Motor neuron (in vitro differentiated cells): Measurements from ENCODE around the gene CCM2. TPM values are rescaled to one million over a fixed set of nuclear protein-coding genes. Genes with fewer than 3 reads are reported as not detected.
A peak's percentile ranks its signal among the peaks of the same experiment; 100 is the strongest.

Experiments used
- ATAC-seq, 8 experiments: fragments of 200-7000 bp; cut with Tn5 transposase; replicated peaks in 6 of 8; 2 replicates each; pipeline ENCODE4 v1.8.0; 2021; ENCODE audit warnings: mild to moderate bottlenecking in 8 of 8, moderate library complexity in 8 of 8
- H3K27ac ChIP-seq, 2 donors: fragments of 250-450 bp; sonication (Bioruptor Pico); 2 replicates each; pipeline ENCODE4 v1.9.0; 2021; ENCODE audit warnings: antibody characterized with exemption in 2 of 2, mild to moderate bottlenecking in 2 of 2, moderate library complexity in 1 of 2
- H3K4me1 ChIP-seq, 2 donors: fragments of 250-450 bp; sonication (Bioruptor Pico); replicated peaks in 1 of 2; 2 replicates each; pipeline ENCODE4 v1.6.1; 2021; ENCODE audit warnings: antibody characterized with exemption in 2 of 2, mild to moderate bottlenecking in 2 of 2, moderate library complexity in 1 of 2
- H3K4me3 ChIP-seq, 5 donors: fragments of 250-450 bp; sonication (Bioruptor Pico); 2 replicates each; pipeline ENCODE4 v1.9.0; 2021; ENCODE audit warnings: antibody characterized with exemption in 5 of 5, mild to moderate bottlenecking in 5 of 5, moderate library complexity in 4 of 5
- WGBS, 10 experiments: fragments of 450-650 bp; shearing (Covaris generic); methylation state at CpG; one replicate each; pipeline ENCODE4 v1.0.0; 2022; 5-methylcytosine and 5-hydroxymethylcytosine counted together
- in situ Hi-C, 9 experiments: fragments of 400-800 bp; cut with MboI; loops; one replicate each; pipeline ENCODE4 v1.15.0; 2021; ENCODE audit warnings: low sequenced_read_pairs in 9 of 9, low pct_unique_long_range_greater_than_20kb in 2 of 9; ENCODE audit not compliant: unreplicated experiment in 9 of 9
- total RNA-seq, 8 experiments: library from RNA; unstranded; fragments of 300-600 nt; gene quantifications; 2 replicates each; pipeline versions ENCODE4 v1.2.3 to v1.2.4, GENCODE V29; 2022

Gene CCM2
- total RNA-seq, 8 experiments from 2014 or later: 20.7 to 40.2 (median 27.3) TPM

DNA sequence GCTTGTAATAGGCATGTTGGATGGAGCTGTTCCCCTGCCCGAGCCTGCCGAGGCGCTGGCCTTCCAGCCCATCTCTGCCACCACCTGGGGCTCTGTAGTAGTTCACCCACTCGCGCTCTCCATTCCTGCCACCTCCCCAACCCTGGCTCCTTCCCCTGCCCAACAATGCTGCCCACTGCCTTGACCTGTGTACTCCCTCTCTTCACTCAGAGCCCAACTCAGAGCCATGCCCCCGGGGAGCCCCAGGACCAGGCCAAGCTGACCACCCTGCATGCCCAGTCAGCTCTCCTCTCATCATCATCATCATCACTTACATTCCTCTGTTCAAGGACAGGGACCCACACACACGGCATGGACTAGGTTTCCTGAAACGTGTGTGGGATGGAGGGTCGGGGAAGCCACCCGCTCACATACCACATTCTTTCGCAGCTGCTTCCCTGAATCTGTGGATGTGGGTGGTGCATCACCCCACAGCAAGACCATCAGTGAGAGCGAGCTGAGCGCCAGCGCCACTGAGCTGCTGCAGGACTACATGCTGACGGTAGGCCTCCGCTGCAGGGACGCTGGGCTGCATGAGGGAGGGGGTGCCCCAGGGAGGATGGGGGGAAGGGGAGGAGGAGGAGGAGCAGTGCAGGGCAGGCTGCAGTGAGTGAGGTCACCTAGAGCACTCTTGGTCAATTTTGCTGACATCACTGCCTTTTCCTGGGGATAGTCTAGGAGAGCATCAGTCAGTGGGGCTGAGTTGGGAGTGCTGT, 73.2 kb downstream of the CCM2 start:
- ATAC-seq: peak in 7 of 8 experiments; percentile 19 to 94 (median 93)
- Histone ChIP-seq H3K4me1 (peaks cover 13 to 16% of the 10 kb centered on the region in 2 donors), H3K27ac (peak overlapping the region; percentile 86 to 87), H3K4me3 (no peak overlapping the region)
- 38 to 87% (median 63%) methylated on average over 1 to 5 of the region's 17 CpGs; no CpG with 5 or more reads in 4 of the 10 experiments for WGBS, 10 experiments
- in situ Hi-C loops: no loop called here

DNA sequence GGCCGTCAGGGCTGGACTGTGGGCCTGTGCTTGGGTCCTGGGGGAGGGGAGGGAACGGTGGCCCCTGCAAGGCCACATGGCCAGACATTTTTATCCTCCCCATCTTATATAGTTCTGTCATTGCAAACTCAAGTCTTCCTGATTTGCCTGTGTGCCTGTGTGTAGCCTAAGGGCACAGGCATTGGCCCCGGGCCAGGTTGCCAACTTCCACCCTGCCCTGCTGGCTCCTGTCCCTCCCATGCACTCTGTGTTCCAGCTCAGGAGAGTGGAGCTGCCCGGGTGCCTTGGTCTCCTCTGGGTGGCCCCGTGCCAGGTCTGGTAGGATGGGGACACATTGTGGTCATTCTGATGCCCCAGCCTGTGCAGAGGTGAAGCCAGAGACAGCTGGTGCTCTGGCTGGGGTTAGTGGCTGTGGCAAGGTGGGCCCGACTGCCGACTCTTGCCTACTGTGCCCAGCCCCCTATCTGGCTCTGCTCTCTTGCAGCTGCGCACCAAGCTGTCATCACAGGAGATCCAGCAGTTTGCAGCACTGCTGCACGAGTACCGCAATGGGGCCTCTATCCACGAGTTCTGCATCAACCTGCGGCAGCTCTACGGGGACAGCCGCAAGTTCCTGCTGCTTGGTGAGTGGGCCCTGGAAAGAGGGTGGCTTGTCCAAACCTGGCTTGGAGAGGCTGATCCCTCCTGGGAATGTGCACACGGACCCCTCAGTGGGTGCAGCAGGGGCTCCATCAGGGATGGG, 74.0 kb downstream of the CCM2 start:
- H3K27ac ChIP-seq: peak overlapping the region; percentile 86 to 87
- in situ Hi-C loops: no loop called here

GRCh38 chr7:45074528-45075354, 74.7 kb downstream of the CCM2 start:
- peaks cover 13 to 16% of the 10 kb centered on the region in 2 donors for H3K4me1 ChIP-seq
- ATAC-seq: no peak
- WGBS, 10 experiments: 74 to 100% (median 81%) methylated on average over 1 to 6 of the region's 16 CpGs; no CpG with 5 or more reads in 5 of the 10 experiments
- H3K4me3 ChIP-seq: no peak overlapping the region
- peak overlapping the region; percentile 86 to 87 for H3K27ac ChIP-seq
- in situ Hi-C loops: no loop called here

More for the DNA sequence above, 74.0 kb downstream of the CCM2 start:
- peaks cover 13 to 16% of the 10 kb centered on the region in 2 donors for H3K4me1 ChIP-seq
- peak in 3 of 8 experiments; percentile 16 to 45 (median 38) for ATAC-seq
- 40 to 100% (median 84%) methylated on average over 1 to 8 of the region's 15 CpGs; no CpG with 5 or more reads in 4 of the 10 experiments for WGBS, 10 experiments
- H3K4me3 ChIP-seq: no peak overlapping the region

GRCh38 chr7:45075355-45075644, 75.3 kb downstream of the CCM2 start:
- Histone ChIP-seq H3K27ac (no peak overlapping the region), H3K4me3 (no peak overlapping the region), H3K4me1 (peaks cover 13 to 16% of the 10 kb centered on the region in 2 donors)
- no peak for ATAC-seq
- 60% methylated on average over 1 of the region's 1 CpG; no CpG with 5 or more reads in 9 of the 10 experiments for WGBS, 10 experiments
- in situ Hi-C loops: no loop called here

- Histone ChIP-seq H3K4me3 (no peak overlapping the region), H3K4me1 (peaks cover 13 to 16% of the 10 kb centered on the region in 2 donors), H3K27ac (no peak overlapping the region)
- ATAC-seq: no peak
- 80 to 100% (median 89%) methylated on average over 1 to 18 of the region's 35 CpGs; no CpG with 5 or more reads in 4 of the 10 experiments for WGBS, 10 experiments
- in situ Hi-C loops: no loop called here
Measured at GRCh38 chr7:45075871-45076796, 76.1 kb downstream of the CCM2 start.

DNA sequence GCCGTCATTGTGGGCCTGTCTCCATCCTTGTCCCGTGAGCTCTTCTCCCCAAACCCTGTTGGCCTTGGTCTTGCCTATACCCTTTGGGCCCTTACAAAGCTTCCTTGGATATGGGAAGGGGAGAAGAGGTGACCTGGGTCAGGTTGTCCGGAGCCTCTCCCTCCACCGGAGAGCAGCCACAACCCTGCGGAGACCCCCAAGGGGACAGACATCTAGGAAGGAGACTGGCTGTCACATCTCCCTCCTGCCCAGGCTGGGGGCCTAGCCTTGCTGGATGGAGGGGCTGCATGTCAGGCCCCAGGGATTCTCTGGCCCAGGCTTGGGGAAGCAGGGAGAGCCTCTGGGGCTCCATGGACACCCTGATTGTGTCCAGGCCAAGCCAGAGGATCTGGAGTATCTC, 76.9 kb downstream of the CCM2 start:
- Histone ChIP-seq H3K4me3 (no peak overlapping the region), H3K4me1 (peaks cover 13 to 16% of the 10 kb centered on the region in 2 donors), H3K27ac (no peak overlapping the region)
- no peak for ATAC-seq
- WGBS, 10 experiments: 80% methylated on average over 1 of the region's 5 CpGs; no CpG with 5 or more reads in 9 of the 10 experiments
- in situ Hi-C loops: no loop called here

DNA sequence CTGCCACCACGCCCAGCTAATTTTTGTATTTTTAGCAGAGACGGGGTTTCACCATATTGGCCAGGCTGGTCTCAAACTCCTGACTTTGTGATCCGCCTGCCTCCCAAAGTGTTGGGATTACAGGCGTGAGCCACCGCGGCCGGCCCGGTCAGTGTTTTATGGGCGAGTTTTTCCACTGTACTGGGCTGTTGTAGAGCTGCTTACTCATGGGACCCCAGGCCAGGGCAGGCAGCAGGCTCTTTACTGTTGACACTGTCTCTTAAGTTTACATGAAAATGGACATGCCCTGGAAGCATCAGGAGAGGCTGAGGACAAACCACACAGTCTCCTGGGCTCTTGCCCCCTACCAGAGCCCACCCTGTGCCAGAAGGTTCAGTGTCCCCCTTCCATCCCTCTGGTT, 77.6 kb downstream of the CCM2 start:
- in situ Hi-C loops: no loop called here
- Histone ChIP-seq H3K4me3 (no peak overlapping the region), H3K4me1 (peaks cover 13 to 16% of the 10 kb centered on the region in 2 donors), H3K27ac (no peak overlapping the region)
- ATAC-seq: no peak
- WGBS, 10 experiments: 92 to 93% methylated on average over 2 to 3 of the region's 9 CpGs; no CpG with 5 or more reads in 8 of the 10 experiments

- in situ Hi-C loops: no loop called here
- WGBS, 10 experiments: 79 to 100% (median 94%) methylated on average over 1 to 6 of the region's 8 CpGs; no CpG with 5 or more reads in 5 of the 10 experiments
- H3K4me1 ChIP-seq: peaks cover 7 to 10% of the 10 kb centered on the region in 2 donors
- H3K27ac ChIP-seq: no peak overlapping the region
- H3K4me3 ChIP-seq: no peak overlapping the region
- ATAC-seq: no peak
Measured at GRCh38 chr7:45078125-45078681, 78.2 kb downstream of the CCM2 start.

GRCh38 chr7:45080265-45080957, 80.4 kb downstream of the CCM2 start:
- Histone ChIP-seq H3K27ac (no peak overlapping the region), H3K4me1 (no peaks in the 10 kb centered on the region), H3K4me3 (no peak overlapping the region)
- peak in 3 of 8 experiments; percentile 21 to 27 (median 22) for ATAC-seq
- WGBS, 10 experiments: 83 to 100% (median 90%) methylated on average over 1 to 6 of the region's 17 CpGs; no CpG with 5 or more reads in 3 of the 10 experiments
- in situ Hi-C loops: no loop called here

GRCh38 chr7:45080958-45081669, 81.1 kb downstream of the CCM2 start:
- H3K4me3 ChIP-seq: no peak overlapping the region
- in situ Hi-C loops: no loop called here

DNA sequence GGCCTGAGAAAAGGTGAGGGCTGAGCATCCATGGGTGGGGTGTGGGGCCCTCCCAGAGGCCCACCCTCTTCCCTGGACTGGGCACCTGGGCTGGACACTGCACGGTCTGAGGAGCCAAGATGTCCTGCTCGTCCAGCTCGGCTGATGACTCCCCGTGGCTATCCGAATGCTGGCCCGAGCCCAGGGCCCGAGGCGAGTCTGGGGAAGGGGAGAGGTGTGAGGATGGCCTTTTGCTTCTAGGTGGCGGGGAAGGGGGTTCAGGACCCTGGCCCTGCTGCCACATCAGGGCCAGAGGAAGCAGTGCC, 81.6 kb downstream of the CCM2 start:
- H3K27ac ChIP-seq: no peak overlapping the region
- in situ Hi-C loops: no loop called here
- ATAC-seq: no peak
- H3K4me3 ChIP-seq: no peak overlapping the region
- no CpG with 5 or more reads among the region's 9 CpGs for WGBS, 10 experiments
- H3K4me1 ChIP-seq: no peaks in the 10 kb centered on the region

More at GRCh38 chr7:45080958-45081669, 81.1 kb downstream of the CCM2 start:
- ATAC-seq: no peak
- WGBS, 10 experiments: 90 to 100% (median 93%) methylated on average over 2 to 6 of the region's 14 CpGs; no CpG with 5 or more reads in 7 of the 10 experiments
- H3K27ac ChIP-seq: no peak overlapping the region
- no peaks in the 10 kb centered on the region for H3K4me1 ChIP-seq
